ENCODE results near the gene HSP90AB1. TPM values are rescaled to one million over a fixed set of nuclear protein-coding genes. Genes with fewer than 3 reads are reported as not detected.

Gene HSP90AB1
- total and polyA plus RNA-seq, 7 experiments from 2014 or later: 345 to 750 (median 377) TPM

GRCh38 chr6:44217332-44218143 lies 29.4 kb upstream of the HSP90AB1 start:
- H3K9me3 ChIP-seq (ENCODE audit: control insufficient read depth in 2 of 3, low read length in 3 of 3): no peaks in the 10 kb centered on the region
- ChIA-PET POLR2A (no interaction called here), CTCF (interaction anchor here (0.7 kb wide), 1 partner anchor 51 kb away, joined by 3 read pairs; no protein-coding TSS in a partner anchor)
- Mint-ChIP-seq H3K9me3 (no peaks in the 10 kb centered on the region), H3K27me3 (peaks cover 0 to 23% (median 0%) of the 10 kb centered on the region in 5 donors), H3K4me1 (peaks cover 0 to 28% (median 16%) of the 10 kb centered on the region in 7 donors), H3K36me3 (no peaks in the 10 kb centered on the region), H3K27ac (no peak overlapping the region), H3K4me3 (peak overlapping the region in 1 of 10 donors; percentile 75)
- no peaks in the 10 kb centered on the region for H3K36me3 ChIP-seq (ENCODE audit: control insufficient read depth in 2 of 3, insufficient read depth in 3 of 3, low read length in 3 of 3)
- H3K27ac ChIP-seq (ENCODE audit: low read depth, low read length): no peak overlapping the region
- no peak for DNase-seq
- no peaks in the 10 kb centered on the region for H3K27me3 ChIP-seq (ENCODE audit: control insufficient read depth in 2 of 2, insufficient read depth in 2 of 2, low read length in 2 of 2)
- H3K4me3 ChIP-seq (ENCODE audit: low read length): no peak overlapping the region
- intact Hi-C loops (cut with micrococcal nuclease): no loop called here
- H3K4me1 ChIP-seq (ENCODE audit: control insufficient read depth in 2 of 2, insufficient read depth in 2 of 2, low read length in 2 of 2): peaks cover 2 to 4% of the 10 kb centered on the region in 2 donors
- ATAC-seq: no peak

GRCh38 chr6:44219053-44219814 lies 27.7 kb upstream of the HSP90AB1 start:
- no peak overlapping the region for H3K27ac Mint-ChIP-seq
- peaks cover 0 to 23% (median 0%) of the 10 kb centered on the region in 5 donors for H3K27me3 Mint-ChIP-seq
- Histone ChIP-seq H3K36me3 (ENCODE audit: control insufficient read depth in 2 of 3, insufficient read depth in 3 of 3, low read length in 3 of 3) (no peaks in the 10 kb centered on the region), H3K9me3 (ENCODE audit: control insufficient read depth in 2 of 3, low read length in 3 of 3) (no peaks in the 10 kb centered on the region), H3K4me3 (ENCODE audit: low read length) (no peak overlapping the region), H3K27ac (ENCODE audit: low read depth, low read length) (peak overlapping the region; percentile 14), H3K27me3 (ENCODE audit: control insufficient read depth in 2 of 2, insufficient read depth in 2 of 2, low read length in 2 of 2) (no peaks in the 10 kb centered on the region), H3K4me1 (ENCODE audit: control insufficient read depth in 2 of 2, insufficient read depth in 2 of 2, low read length in 2 of 2) (peaks cover 11 to 13% of the 10 kb centered on the region in 2 donors)
- peak; percentile 25 for ATAC-seq
- ChIA-PET CTCF (interaction anchor here (0.6 kb wide), 1 partner anchor 26 kb away, joined by 3 read pairs; no protein-coding TSS in a partner anchor), POLR2A (no interaction called here)
- no peaks in the 10 kb centered on the region for H3K9me3 Mint-ChIP-seq
- H3K4me3 Mint-ChIP-seq: peak overlapping the region in 9 of 10 donors; percentile 36 to 75 (median 54)
- H3K36me3 Mint-ChIP-seq: no peaks in the 10 kb centered on the region
- peak in 2 of 9 donors; percentile 24 to 51 for DNase-seq
- intact Hi-C loops (cut with micrococcal nuclease): no loop called here
- H3K4me1 Mint-ChIP-seq: peaks cover 3 to 40% (median 27%) of the 10 kb centered on the region in 7 donors

- H3K4me1 Mint-ChIP-seq: peaks cover 6 to 48% (median 31%) of the 10 kb centered on the region in 7 donors
- peak overlapping the region in 1 of 9 donors; percentile 30 for H3K27ac Mint-ChIP-seq
- no peak for DNase-seq
- peak overlapping the region in 8 of 10 donors; percentile 25 to 75 (median 48) for H3K4me3 Mint-ChIP-seq
- peaks cover 0 to 23% (median 0%) of the 10 kb centered on the region in 5 donors for H3K27me3 Mint-ChIP-seq
- Histone ChIP-seq H3K4me3 (ENCODE audit: low read length) (no peak overlapping the region), H3K27ac (ENCODE audit: low read depth, low read length) (no peak overlapping the region), H3K4me1 (ENCODE audit: control insufficient read depth in 2 of 2, insufficient read depth in 2 of 2, low read length in 2 of 2) (peaks cover 15 to 16% of the 10 kb centered on the region in 2 donors), H3K27me3 (ENCODE audit: control insufficient read depth in 2 of 2, insufficient read depth in 2 of 2, low read length in 2 of 2) (no peaks in the 10 kb centered on the region), H3K9me3 (ENCODE audit: control insufficient read depth in 2 of 3, low read length in 3 of 3) (no peaks in the 10 kb centered on the region), H3K36me3 (ENCODE audit: control insufficient read depth in 2 of 3, insufficient read depth in 3 of 3, low read length in 3 of 3) (no peaks in the 10 kb centered on the region)
- CTCF ChIA-PET: interaction anchor here (0.6 to 1.2 kb wide), 2 partner anchors 26 to 51 kb away, joined by 3 read pairs; no protein-coding TSS in a partner anchor
- POLR2A ChIA-PET: no interaction called here
- intact Hi-C loops (cut with micrococcal nuclease): loop anchor here in 1 of 2 donors (5.0 kb wide), 1 partner anchor 48 kb away; no protein-coding TSS in a partner anchor
- ATAC-seq: no peak
- no peaks in the 10 kb centered on the region for H3K36me3 Mint-ChIP-seq
- no peaks in the 10 kb centered on the region for H3K9me3 Mint-ChIP-seq
Measured at GRCh38 chr6:44219815-44220784, 26.8 kb upstream of the HSP90AB1 start.

- Mint-ChIP-seq H3K36me3 (no peaks in the 10 kb centered on the region), H3K4me3 (peak overlapping the region in 6 of 10 donors; percentile 40 to 93 (median 60)), H3K27ac (peak overlapping the region in 2 of 9 donors; percentile 42 to 63), H3K9me3 (no peaks in the 10 kb centered on the region), H3K4me1 (peaks cover 6 to 48% (median 31%) of the 10 kb centered on the region in 7 donors), H3K27me3 (peaks cover 0 to 23% (median 0%) of the 10 kb centered on the region in 5 donors)
- Histone ChIP-seq H3K27ac (ENCODE audit: low read depth, low read length) (no peak overlapping the region), H3K9me3 (ENCODE audit: control insufficient read depth in 2 of 3, low read length in 3 of 3) (no peaks in the 10 kb centered on the region), H3K4me1 (ENCODE audit: control insufficient read depth in 2 of 2, insufficient read depth in 2 of 2, low read length in 2 of 2) (peaks cover 15 to 16% of the 10 kb centered on the region in 2 donors), H3K27me3 (ENCODE audit: control insufficient read depth in 2 of 2, insufficient read depth in 2 of 2, low read length in 2 of 2) (no peaks in the 10 kb centered on the region), H3K4me3 (ENCODE audit: low read length) (no peak overlapping the region), H3K36me3 (ENCODE audit: control insufficient read depth in 2 of 3, insufficient read depth in 3 of 3, low read length in 3 of 3) (no peaks in the 10 kb centered on the region)
- DNase-seq: no peak
- ATAC-seq: no peak
- CTCF ChIA-PET: interaction anchor here (0.6 to 1.9 kb wide), 4 partner anchors 21 to 51 kb away, joined by 3 to 7 read pairs (median 4); partner anchors contain the start of gene HSP90AB1
- intact Hi-C loops (cut with micrococcal nuclease): loop anchor here (1.0 to 5.0 kb wide), 5 partner anchors 17 to 117 kb away; partner anchors contain the start of gene SLC35B2 (in 1 of the 2)
- POLR2A ChIA-PET: interaction anchor here (0.6 to 4.7 kb wide), 2 partner anchors 22 to 26 kb away, joined by 3 to 51 read pairs; partner anchors contain the start of gene HSP90AB1
Measured at GRCh38 chr6:44220913-44221290, 26.0 kb upstream of the HSP90AB1 start.

GRCh38 chr6:44221291-44221960 lies 25.5 kb upstream of the HSP90AB1 start:
- peak overlapping the region in 7 of 10 donors; percentile 27 to 93 (median 59) for H3K4me3 Mint-ChIP-seq
- Histone ChIP-seq H3K27me3 (ENCODE audit: control insufficient read depth in 2 of 2, insufficient read depth in 2 of 2, low read length in 2 of 2) (no peaks in the 10 kb centered on the region), H3K36me3 (ENCODE audit: control insufficient read depth in 2 of 3, insufficient read depth in 3 of 3, low read length in 3 of 3) (no peaks in the 10 kb centered on the region), H3K9me3 (ENCODE audit: control insufficient read depth in 2 of 3, low read length in 3 of 3) (no peaks in the 10 kb centered on the region), H3K4me3 (ENCODE audit: low read length) (no peak overlapping the region), H3K4me1 (ENCODE audit: control insufficient read depth in 2 of 2, insufficient read depth in 2 of 2, low read length in 2 of 2) (peaks cover 15 to 16% of the 10 kb centered on the region in 2 donors), H3K27ac (ENCODE audit: low read depth, low read length) (no peak overlapping the region)
- peak overlapping the region in 5 of 9 donors; percentile 26 to 91 (median 48) for H3K27ac Mint-ChIP-seq
- peaks cover 0 to 18% (median 0%) of the 10 kb centered on the region in 5 donors for H3K27me3 Mint-ChIP-seq
- H3K36me3 Mint-ChIP-seq: no peaks in the 10 kb centered on the region
- peak; percentile 56 to 75 (median 71) for DNase-seq
- ATAC-seq: peak; percentile 75
- H3K9me3 Mint-ChIP-seq: no peaks in the 10 kb centered on the region
- POLR2A ChIA-PET: interaction anchor here (0.6 to 4.7 kb wide), 4 partner anchors 21 to 47 kb away, joined by 3 to 51 read pairs (median 4); partner anchors contain the start of gene HSP90AB1
- intact Hi-C loops (cut with micrococcal nuclease): loop anchor here (1.0 to 5.0 kb wide), 5 partner anchors 17 to 117 kb away; partner anchors contain the start of gene SLC35B2 (in 1 of the 2)
- H3K4me1 Mint-ChIP-seq: peaks cover 6 to 48% (median 31%) of the 10 kb centered on the region in 7 donors
- CTCF ChIA-PET: interaction anchor here (0.6 to 2.6 kb wide), 6 partner anchors 14 to 299 kb away, joined by 3 to 8 read pairs (median 4); partner anchors contain the start of gene HSP90AB1

All from naive thymus-derived CD4-positive, alpha-beta T cell (primary cell).